Neuronal stem cell (in vitro differentiated cells): ENCODE data around the gene FXYD3.

Experiments used
- DNase-seq: peaks from one replicate; pipeline ENCODE4 v3.0.0-alpha.2; 2013; ENCODE audit warnings: low spot score
- H2AFZ ChIP-seq: one replicate; pipeline ENCODE4 v1.6.1; 2013; ENCODE audit warnings: mild to moderate bottlenecking, low read length, inconsistent platforms
- H2AK5ac ChIP-seq: 2 replicates; pipeline ENCODE4 v1.6.1; 2013; ENCODE audit warnings: low read depth, mild to moderate bottlenecking, inconsistent platforms, low read length, moderate library complexity, mixed read lengths
- H2BK120ac ChIP-seq: 2 replicates; pipeline ENCODE4 v1.6.1; 2013; ENCODE audit warnings: low read depth, mild to moderate bottlenecking, inconsistent platforms, low read length, moderate library complexity, mixed read lengths
- H2BK12ac ChIP-seq: one replicate; pipeline ENCODE4 v1.6.1; 2013; ENCODE audit warnings: low read length, inconsistent platforms
- H2BK15ac ChIP-seq: 2 replicates; pipeline ENCODE4 v1.6.1; 2013; ENCODE audit warnings: mild to moderate bottlenecking, low read length, inconsistent platforms, mixed read lengths
- H2BK5ac ChIP-seq: one replicate; pipeline ENCODE4 v1.6.1; 2013; ENCODE audit warnings: inconsistent platforms, mild to moderate bottlenecking, low read length, moderate library complexity
- H3K14ac ChIP-seq: one replicate; pipeline ENCODE4 v1.6.1; 2013; ENCODE audit warnings: low read length, inconsistent platforms
- H3K18ac ChIP-seq: 2 replicates; pipeline ENCODE4 v1.6.1; 2013; ENCODE audit warnings: low read length, inconsistent platforms
- H3K23ac ChIP-seq: 2 replicates; pipeline ENCODE4 v1.6.1; 2013; ENCODE audit warnings: low read depth, mild to moderate bottlenecking, mixed read lengths, low read length, inconsistent platforms; ENCODE audit not compliant: poor library complexity
- H3K27ac ChIP-seq: replicated peaks from 3 replicates; pipeline ENCODE4 v1.5.1; 2013; ENCODE audit warnings: low read length, inconsistent platforms
- H3K27me3 ChIP-seq, 3 experiments: 2 replicates each; pipeline ENCODE4 v1.6.1; 2013; ENCODE audit warnings: low read length in 3 of 3, mild to moderate bottlenecking in 2 of 3, inconsistent platforms in 1 of 3, low read depth in 1 of 3, mixed read lengths in 1 of 3, moderate library complexity in 1 of 3; ENCODE audit not compliant: control insufficient read depth in 3 of 3, insufficient read depth in 3 of 3
- H3K36me3 ChIP-seq, 2 donors: replicated peaks in 1 of 2; 2 replicates each; pipeline ENCODE4 v1.6.1; 2013; ENCODE audit warnings: low read length in 2 of 2; ENCODE audit not compliant: control insufficient read depth in 2 of 2, insufficient read depth in 2 of 2
- H3K4ac ChIP-seq: 2 replicates; pipeline ENCODE4 v1.6.1; 2013; ENCODE audit warnings: inconsistent platforms, mild to moderate bottlenecking, low read length, moderate library complexity
- H3K4me1 ChIP-seq, 2 donors: 1 replicate in 1 of 2; 2 replicates in 1 of 2; pipeline ENCODE4 v1.6.1; 2013; ENCODE audit warnings: low read length in 2 of 2, low read depth in 1 of 2; ENCODE audit not compliant: control insufficient read depth in 2 of 2, insufficient read depth in 1 of 2
- H3K4me2 ChIP-seq: one replicate; pipeline ENCODE4 v1.6.1; 2013; ENCODE audit warnings: mild to moderate bottlenecking, low read length, inconsistent platforms; ENCODE audit not compliant: insufficient read depth, poor library complexity, severe bottlenecking
- H3K4me3 ChIP-seq, 2 donors: 2 replicates each; pipeline ENCODE4 v1.5.1; 2013; ENCODE audit warnings: low read length in 2 of 2, mild to moderate bottlenecking in 2 of 2, inconsistent platforms in 1 of 2, moderate library complexity in 1 of 2
- H3K79me1 ChIP-seq: one replicate; pipeline ENCODE4 v1.6.1; 2013; ENCODE audit warnings: low read depth, mild to moderate bottlenecking, inconsistent platforms, low read length, moderate library complexity
- H3K9ac ChIP-seq: one replicate; pipeline ENCODE4 v1.6.1; 2013; ENCODE audit warnings: mild to moderate bottlenecking, low read depth, low read length, inconsistent platforms; ENCODE audit not compliant: poor library complexity
- H3K9me3 ChIP-seq, 2 donors: replicated peaks in 1 of 2; 2 replicates each; pipeline versions ENCODE3 to v1.6.1; 2013; ENCODE audit warnings: low read length in 2 of 2, mild to moderate bottlenecking in 2 of 2, inconsistent platforms in 1 of 2, low read depth in 1 of 2, mixed read lengths in 1 of 2, moderate library complexity in 1 of 2; ENCODE audit not compliant: control insufficient read depth in 2 of 2, insufficient read depth in 1 of 2
- H4K8ac ChIP-seq: one replicate; pipeline ENCODE4 v1.6.1; 2013; ENCODE audit warnings: low read depth, mild to moderate bottlenecking, inconsistent platforms, low read length, moderate library complexity
- H4K91ac ChIP-seq: one replicate; pipeline ENCODE4 v1.6.1; 2013; ENCODE audit warnings: low read length, low read depth, mild to moderate bottlenecking, inconsistent platforms; ENCODE audit not compliant: poor library complexity
- WGBS, 2 donors: extraction: QIAGEN DNeasy Blood & Tissue Kit; methylation state at CpG; one replicate each; pipeline ENCODE4 v1.1.7; 2013; ENCODE audit warnings: missing lambda C conversion rate in 2 of 2, mixed read lengths in 1 of 2; ENCODE audit not compliant: insufficient read length in 2 of 2, insufficient replicate concordance in 1 of 2; ENCODE audit errors: extremely low coverage in 2 of 2; 5-methylcytosine and 5-hydroxymethylcytosine counted together

Gene FXYD3

GRCh38 chr19:35140962-35141836, 25.6 kb downstream of the FXYD3 start:
- no peak overlapping the region for H3K27ac ChIP-seq

GRCh38 chr19:35141837-35142605, 26.4 kb downstream of the FXYD3 start:
- no CpG with 5 or more reads among the region's 21 CpGs for WGBS, 2 donors
- Histone ChIP-seq H3K9ac (no peak overlapping the region), H3K4me2 (peak overlapping the region; percentile 89), H3K4ac (no peak overlapping the region), H4K91ac (no peak overlapping the region), H2BK12ac (no peak overlapping the region), H3K27ac (no peak overlapping the region), H2BK15ac (peak overlapping the region; percentile 12), H2AFZ (peak overlapping the region; percentile 79), H2AK5ac (no peak overlapping the region), H3K18ac (peak overlapping the region; percentile 3), H3K9me3 (no peaks in the 10 kb centered on the region), H2BK120ac (no peak overlapping the region), H3K4me3 (no peak overlapping the region), H3K23ac (peak overlapping the region; percentile 29), H3K36me3 (no peaks in the 10 kb centered on the region), H3K27me3 (peaks cover 2 to 82% (median 41%) of the 10 kb centered on the region in 3 experiments), H4K8ac (no peak overlapping the region), H2BK5ac (no peak overlapping the region), H3K4me1 (peaks cover 32% of the 10 kb centered on the region in 2 donors), H3K14ac (no peak overlapping the region), H3K79me1 (no peaks in the 10 kb centered on the region)
- DNase-seq: no peak

More at GRCh38 chr19:35140962-35141836, 25.6 kb downstream of the FXYD3 start:
- Histone ChIP-seq H3K79me1 (no peaks in the 10 kb centered on the region), H2BK120ac (no peak overlapping the region), H2AK5ac (peak overlapping the region; percentile 85), H4K8ac (no peak overlapping the region), H3K27me3 (peaks cover 2 to 74% (median 41%) of the 10 kb centered on the region in 3 experiments), H2BK12ac (no peak overlapping the region), H2BK5ac (no peak overlapping the region), H3K23ac (peak overlapping the region; percentile 57), H2AFZ (no peak overlapping the region), H4K91ac (no peak overlapping the region), H3K4me1 (peaks cover 32% of the 10 kb centered on the region in 2 donors), H3K14ac (no peak overlapping the region), H3K9me3 (no peaks in the 10 kb centered on the region), H2BK15ac (no peak overlapping the region), H3K18ac (peak overlapping the region; percentile 77), H3K9ac (no peak overlapping the region), H3K36me3 (no peaks in the 10 kb centered on the region), H3K4me3 (no peak overlapping the region), H3K4ac (no peak overlapping the region), H3K4me2 (peak overlapping the region; percentile 36)
- WGBS, 2 donors: no CpG with 5 or more reads among the region's 48 CpGs
- peak; percentile 87 for DNase-seq

- Histone ChIP-seq H4K8ac (no peak overlapping the region), H3K18ac (peak overlapping the region; percentile 67), H3K27ac (no peak overlapping the region), H2BK5ac (no peak overlapping the region), H2AFZ (peak overlapping the region; percentile 79), H3K4me1 (peaks cover 32% of the 10 kb centered on the region in 2 donors), H3K36me3 (no peaks in the 10 kb centered on the region), H2BK15ac (peak overlapping the region; percentile 12), H3K4me2 (peak overlapping the region; percentile 89), H3K9ac (peak overlapping the region; percentile 54), H3K23ac (no peak overlapping the region), H3K14ac (no peak overlapping the region), H4K91ac (no peak overlapping the region), H3K4me3 (peak overlapping the region in 1 of 2 donors; percentile 73), H3K9me3 (no peaks in the 10 kb centered on the region), H3K27me3 (peaks cover 2 to 86% (median 41%) of the 10 kb centered on the region in 3 experiments), H2AK5ac (no peak overlapping the region), H2BK12ac (no peak overlapping the region), H3K4ac (no peak overlapping the region), H3K79me1 (no peaks in the 10 kb centered on the region), H2BK120ac (no peak overlapping the region)
- WGBS, 2 donors: no CpG with 5 or more reads among the region's 46 CpGs
- no peak for DNase-seq
Measured at GRCh38 chr19:35142606-35143230, 27.1 kb downstream of the FXYD3 start.
